ENCODE measurements around the gene WDR20.

GRCh38 chr14:102229739-102230092, 90.0 kb downstream of the WDR20 start:
- TF ChIP-seq EZH2phosphoT487 (IDR thresholded peaks at IDR 0.05; ENCODE audit: low read length) = no peak
- TF ChIP-seq, protein P1, sequence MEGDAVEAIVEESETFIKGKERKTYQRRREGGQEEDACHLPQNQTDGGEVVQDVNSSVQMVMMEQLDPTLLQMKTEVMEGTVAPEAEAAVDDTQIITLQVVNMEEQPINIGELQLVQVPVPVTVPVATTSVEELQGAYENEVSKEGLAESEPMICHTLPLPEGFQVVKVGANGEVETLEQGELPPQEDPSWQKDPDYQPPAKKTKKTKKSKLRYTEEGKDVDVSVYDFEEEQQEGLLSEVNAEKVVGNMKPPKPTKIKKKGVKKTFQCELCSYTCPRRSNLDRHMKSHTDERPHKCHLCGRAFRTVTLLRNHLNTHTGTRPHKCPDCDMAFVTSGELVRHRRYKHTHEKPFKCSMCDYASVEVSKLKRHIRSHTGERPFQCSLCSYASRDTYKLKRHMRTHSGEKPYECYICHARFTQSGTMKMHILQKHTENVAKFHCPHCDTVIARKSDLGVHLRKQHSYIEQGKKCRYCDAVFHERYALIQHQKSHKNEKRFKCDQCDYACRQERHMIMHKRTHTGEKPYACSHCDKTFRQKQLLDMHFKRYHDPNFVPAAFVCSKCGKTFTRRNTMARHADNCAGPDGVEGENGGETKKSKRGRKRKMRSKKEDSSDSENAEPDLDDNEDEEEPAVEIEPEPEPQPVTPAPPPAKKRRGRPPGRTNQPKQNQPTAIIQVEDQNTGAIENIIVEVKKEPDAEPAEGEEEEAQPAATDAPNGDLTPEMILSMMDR (IDR thresholded peaks at IDR 0.05; ENCODE audit: low read length) = no peak

Measured in MM.1S (cell line).